ENCODE data around the gene CHRNA4.

Gene CHRNA4

DNA sequence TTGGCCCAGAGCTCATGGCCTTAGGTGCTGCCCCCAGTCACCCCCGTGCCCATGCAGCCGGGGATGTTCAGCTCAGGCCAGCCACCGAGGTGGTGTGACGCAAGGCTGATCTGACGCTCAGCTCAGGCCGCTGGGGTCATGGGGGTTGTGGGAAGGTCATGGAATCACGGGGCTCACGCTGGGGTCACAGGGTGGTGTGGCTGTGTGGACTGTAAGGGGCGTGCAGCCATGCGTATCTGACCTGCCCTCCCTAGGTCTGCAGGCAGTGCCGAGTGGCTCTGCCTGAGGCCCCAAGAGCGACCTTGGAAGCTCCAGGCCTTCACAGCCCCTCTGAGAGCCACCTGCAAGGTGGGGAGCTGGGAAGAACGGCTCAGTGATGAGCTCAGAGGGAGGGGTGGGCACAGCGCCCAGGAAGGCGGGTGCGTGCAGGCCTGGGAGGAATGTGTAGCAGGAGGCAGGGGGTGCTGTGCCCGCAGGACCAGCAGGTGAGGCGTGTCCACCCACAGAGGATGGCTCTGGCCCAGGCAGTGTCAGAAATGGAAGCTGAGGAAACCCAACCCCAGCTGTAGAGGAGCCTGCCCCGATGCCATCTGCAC, 27.8 kb downstream of the CHRNA4 start:
- DNase-seq (ENCODE audit: low spot score): no peak

DNA sequence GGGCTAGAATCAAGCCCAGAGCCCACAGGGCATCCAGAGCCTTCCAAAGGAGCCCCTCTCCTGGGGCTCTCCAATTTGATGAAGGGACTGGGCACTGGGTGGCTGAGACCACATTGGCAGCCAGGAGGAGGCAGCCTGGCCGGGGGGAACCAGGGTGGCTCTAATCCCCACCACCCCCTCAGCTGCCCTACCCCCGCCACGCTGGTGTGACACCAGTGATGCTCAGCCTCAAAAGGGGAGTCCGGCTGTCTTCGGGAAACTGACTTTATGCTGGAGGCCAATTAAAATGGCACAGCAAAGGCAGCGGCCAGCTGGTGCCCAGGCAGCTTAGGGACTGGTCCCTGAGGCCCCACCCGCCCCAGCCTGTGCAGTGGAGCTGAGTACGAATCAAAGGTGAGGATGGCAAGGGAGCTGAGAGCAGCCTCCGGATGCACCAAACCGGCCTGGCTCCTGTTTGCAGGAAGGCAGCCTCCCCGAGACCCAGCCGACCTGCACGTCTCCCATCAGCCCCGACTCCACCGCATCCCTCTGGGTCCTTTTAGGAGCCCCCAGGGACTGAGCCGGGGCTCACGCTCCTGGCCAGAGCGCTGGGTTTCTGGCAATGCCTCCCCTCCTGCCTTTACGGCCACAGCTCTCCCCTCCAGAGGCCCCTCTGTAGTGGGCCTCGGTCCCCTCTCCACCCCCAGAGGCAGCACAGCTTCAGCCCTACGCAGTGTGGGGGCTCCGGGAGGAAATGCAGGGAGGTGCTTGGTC, 28.5 kb downstream of the CHRNA4 start:
- DNase-seq (ENCODE audit: low spot score): no peak

DNA sequence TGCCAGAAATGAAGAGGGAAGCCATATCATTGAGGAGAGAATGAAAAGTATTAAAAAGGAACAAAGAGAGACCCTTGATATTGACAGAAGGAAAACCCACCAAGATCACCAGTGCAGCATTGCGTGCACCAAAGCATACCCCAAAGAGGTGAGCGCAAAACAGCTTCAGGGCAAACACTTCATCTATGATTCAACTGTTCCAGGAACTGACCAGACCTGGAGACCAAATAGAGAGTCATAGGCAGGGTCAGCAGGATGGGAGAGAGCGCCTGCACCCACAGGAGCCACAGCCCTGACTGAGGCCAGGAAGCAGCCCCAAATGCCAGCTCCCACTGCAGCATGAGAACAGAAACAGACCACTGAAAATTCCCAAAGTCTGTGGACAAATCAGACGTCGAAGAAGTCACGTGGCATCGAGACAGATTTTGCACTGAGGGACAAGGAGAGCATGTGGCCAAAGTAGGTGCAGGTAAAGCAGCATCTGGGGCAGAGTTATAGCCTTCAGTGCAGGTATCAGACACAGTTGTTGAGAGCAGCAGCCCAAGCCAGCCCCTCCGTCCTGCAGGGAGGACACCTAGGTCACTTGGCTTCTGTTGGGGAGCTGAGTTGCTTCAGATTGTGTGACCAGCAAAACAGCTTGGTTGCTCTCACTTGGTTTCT, 29.3 kb downstream of the CHRNA4 start:
- DNase-seq (ENCODE audit: low spot score): no peak

DNA sequence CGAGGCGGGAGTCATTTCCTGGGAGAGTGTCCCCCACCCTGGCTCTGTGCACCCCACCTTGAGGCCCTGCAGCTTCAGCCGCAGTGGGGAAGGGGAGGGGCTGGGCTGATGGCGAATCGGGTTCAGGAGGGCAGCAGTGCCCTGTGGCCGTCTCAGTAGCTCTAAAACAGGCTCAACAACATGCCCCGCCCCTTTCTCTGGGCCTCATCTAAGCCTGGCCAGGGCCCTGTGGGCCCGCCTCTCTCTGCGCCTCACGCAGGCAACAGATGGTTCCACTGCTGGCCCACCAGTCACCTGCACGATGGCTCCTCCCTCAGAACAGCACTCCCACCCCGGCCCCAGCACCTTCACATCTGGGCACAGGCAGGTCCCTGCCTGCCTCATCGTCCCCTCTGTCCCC, 30.2 kb downstream of the CHRNA4 start:
- no peak for DNase-seq (ENCODE audit: low spot score)

DNA sequence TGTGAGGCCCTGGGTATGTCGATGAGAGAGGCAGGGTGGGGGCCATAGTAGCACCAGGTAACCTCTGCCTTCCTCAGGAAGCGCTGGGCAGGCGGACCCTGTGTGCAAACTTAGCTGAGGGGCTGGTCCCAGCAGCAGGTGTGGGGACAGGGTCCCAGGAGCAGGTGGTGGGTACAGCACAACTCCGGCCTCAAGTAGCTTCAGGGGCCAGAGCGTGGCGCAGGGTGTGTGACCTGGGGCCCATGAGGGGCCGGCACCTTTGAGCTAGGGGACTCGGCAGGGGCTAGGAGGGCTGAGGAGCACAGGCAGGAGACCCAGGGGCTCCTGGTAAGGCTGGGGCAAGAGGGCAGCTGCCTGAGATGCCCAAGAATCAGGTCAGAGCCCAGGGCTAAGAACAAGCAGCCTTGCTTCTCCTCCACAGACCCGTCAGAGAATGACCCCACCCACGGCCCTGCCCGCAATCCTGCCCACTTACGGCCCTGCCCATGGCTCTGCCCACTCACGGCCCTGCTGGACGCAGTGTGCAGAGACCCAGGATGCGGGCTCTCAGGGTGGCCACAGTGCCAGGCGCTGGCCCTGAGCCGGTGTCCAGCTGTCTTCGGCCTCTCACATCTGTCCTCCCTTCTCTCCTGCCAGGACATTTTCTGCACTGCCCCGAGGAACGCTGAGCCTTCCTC, 30.9 kb downstream of the CHRNA4 start:
- no peak for DNase-seq (ENCODE audit: low spot score)

DNA sequence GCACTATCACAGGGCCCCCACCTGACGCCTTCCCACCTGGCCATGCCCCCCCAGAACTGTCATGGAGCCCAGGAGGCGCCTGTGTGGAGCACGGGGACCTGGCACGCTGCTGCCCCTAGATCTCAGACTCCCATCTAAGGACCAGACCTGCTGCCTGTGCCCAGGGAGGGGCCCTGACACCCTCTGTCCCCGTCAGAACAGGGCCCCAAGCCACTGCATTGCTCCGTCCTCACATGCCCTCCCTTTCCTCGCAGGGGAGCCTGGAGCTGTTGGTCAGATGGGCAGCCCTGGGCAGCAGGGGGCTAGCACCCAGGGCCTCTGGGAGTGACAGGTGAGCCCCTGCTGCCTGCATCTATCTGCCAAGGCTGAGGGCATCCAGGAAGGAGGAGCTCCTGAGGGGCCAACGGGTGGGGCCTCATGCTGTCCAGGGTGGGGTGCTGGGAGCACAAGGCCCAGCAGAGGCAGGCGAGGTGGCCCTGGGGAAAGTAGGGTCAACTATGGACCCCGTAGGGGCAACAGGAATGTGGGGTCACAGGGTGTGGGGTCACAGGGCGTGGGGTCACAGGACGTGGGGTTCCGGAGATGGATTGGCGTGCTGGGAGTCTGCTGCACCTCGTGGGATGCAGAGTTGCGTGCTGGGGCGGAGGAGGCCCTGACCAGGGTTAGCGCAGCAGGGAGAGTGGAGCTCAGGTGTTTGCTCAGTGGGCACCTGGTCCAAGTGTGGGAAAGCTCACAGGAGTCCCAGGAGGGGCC, 31.6 kb downstream of the CHRNA4 start:
- no peak for DNase-seq (ENCODE audit: low spot score)

DNA sequence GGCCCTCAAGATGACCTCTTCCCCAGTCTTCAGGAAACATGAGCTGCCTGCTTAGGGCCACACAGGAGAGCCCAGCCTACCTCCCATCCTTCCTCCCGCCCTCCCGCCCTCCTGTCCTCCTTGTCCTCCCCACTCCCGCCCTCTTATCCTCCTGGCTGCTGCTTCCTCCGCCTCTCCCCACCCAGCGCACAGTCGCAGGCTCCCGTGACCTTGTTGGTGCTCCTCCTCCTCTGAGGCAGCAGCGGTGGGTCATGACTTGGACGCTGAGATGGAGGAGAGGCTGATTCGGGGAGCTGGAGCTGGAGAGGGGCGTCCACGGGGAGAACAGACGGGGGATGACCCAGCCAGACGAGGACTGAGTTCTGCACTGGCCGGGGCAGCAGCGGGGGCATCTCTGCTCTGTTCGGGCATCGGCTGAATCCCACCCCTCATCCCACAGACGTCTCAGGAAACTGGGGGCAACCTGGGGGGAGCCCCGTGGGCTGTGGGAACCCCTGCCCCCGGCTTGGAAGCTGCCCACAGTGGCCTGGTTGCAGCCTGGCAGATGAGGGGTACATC, 32.4 kb downstream of the CHRNA4 start:
- no peak for DNase-seq (ENCODE audit: low spot score)

DNA sequence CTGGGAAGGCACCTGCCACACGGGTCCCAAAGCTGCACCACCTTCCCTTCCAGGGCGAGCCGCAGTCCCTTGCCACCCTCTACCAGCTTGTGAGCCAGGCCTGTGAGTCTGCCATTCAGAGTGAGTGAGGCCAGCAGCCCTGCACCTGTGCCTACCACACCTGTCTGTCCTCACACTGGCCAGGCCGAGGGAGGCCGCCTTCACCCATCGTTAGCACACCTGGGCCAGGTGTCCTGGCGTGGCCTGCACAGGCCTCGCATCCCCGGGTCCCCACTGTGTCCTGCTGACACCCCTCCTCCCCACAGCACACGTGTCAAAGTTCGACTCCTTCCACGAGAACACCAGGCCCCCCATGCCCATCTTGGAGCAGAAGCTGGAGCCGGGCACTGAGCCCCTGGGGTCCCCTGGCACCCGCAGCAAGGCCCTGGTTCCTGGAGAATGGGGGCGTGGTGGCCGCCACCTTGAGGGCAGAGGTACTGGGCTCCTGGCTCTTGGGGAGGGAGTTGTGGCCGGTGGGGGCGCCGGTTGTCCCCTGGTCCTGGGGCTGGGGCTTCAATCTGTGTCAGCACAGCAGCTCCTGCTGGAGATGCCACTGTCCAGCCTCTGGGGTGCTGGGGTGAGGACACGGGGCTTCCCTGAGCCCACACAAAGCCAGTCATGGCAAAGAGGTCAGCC, 33.0 kb downstream of the CHRNA4 start:
- no peak for DNase-seq (ENCODE audit: low spot score)

DNA sequence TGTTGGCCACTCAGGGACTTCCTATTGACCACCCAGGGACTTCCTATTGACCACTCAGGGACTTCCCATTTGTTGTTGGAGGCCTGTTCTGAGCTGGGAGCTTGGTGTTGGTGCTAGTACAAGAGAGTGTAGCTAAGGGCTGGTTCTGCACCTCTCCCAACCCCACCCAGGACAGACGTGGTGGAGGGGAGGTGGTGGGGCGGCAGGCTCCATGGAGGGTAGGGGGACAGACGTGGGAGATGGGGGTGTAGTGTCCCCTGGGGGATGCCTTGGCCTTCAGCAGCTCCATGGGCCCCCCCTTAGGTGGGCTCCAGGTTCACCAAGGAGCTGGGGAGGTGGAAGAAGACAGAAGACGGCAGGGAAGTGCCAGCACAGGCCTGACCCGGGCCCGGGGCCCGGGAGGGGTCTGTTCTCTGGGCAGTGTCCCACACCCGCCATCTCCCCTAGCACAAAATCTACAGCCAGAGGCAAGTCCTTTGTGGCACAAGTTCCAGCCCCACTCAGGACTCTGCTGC, 33.9 kb downstream of the CHRNA4 start:
- DNase-seq (ENCODE audit: low spot score): no peak

DNA sequence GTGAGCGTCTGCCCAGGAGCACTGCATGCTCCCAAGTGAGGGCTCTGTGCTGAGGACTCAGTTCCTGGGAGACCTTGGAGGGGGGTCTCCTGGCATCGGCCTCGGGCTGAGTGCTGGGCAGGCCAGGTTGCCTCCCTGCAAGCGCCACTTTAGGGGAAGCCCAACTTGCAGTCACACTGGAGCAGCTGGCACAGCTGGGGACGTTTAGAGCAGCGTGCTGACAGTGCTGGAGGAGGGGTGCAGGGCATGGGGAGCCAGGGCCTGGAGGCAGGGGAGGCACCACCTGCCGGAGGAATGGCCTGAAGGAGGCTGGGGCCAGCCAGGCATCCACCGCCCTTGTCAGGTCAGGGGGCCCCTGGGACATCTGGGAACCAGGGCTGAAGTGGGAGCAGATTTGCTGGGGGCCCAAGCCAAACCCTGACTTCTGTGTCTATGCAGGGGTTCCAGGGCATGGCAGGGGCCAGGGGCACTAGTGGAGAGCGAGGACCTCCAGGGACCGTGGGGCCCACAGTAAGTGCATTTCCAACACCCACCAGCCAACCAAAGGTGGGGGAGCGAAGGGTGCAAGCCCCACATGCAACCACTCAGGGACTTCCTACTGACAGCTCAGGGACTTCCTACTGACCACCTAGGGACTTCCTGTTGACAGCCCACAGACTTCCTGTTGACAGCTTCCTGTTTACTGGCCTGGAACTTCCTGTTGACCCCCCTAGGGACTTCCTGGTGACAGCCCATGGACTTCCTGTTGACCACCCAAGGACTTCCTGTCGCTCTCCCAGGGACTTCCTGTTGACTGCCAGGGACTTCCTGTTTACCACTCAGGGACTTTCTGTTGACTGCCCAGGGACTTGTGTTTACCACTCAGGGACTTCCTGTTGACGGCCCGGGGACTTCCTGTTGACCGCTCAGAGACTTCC, 34.6 kb downstream of the CHRNA4 start:
- no peak for DNase-seq (ENCODE audit: low spot score)

DNA sequence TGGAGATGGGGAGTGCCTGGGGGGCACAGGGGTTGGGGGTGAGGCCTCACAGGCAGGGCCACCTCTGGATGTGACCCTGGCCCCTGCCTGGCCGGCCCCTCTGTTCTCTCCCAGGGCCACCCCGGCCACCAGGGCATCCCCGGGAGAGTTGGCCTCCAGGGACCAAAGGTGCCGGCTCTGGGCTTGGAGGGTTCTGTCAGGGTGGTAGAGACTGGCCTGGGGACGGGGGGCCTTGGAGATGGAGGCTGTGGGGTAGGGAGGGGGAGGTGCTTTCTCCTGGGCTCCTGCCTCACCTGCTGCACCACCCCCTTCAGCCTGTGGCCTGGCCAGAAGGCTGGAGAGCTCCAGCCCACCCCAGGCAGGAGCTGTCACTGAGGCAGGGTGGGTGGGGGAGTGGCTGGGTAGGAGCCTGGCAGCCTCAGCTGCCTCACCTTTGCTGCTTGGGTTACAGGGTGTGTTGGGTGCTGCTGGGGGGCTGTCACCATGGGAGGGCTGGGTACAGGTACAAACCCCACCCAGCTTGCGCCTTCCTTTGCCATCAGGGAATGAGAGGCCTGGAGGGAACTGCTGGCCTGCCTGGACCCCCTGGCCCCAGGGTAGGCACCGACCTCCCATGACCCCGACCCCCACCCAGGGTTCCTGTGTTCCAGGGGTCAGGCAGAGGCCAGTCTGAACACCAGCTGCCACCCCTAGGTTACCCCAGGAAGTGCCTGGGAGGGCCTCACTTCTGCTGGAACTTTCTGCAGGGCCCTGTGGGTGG, 35.4 kb downstream of the CHRNA4 start:
- no peak for DNase-seq (ENCODE audit: low spot score)

DNA sequence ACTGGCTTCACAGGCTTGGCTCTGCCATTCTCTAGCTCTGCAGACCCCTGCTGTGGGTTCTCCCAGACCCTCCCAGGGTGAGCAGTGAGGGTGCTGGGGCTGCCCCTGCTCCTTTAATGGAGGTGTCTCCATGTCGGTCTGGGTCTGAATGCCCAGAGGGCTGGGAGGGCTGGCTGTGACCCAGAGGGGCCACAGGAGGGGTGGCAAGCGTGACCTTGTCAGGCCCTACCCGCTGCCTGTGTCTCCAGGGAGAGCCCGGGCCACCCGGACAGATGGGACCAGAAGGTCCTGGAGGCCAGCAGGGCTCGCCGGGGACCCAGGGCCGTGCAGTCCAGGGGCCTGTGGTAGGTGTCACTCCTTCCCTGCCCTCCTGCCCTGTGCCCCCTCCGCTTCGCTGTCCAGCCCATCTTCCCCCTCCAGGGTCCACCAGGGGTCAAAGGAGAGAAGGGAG, 36.1 kb downstream of the CHRNA4 start:
- no peak for DNase-seq (ENCODE audit: low spot score)

DNA sequence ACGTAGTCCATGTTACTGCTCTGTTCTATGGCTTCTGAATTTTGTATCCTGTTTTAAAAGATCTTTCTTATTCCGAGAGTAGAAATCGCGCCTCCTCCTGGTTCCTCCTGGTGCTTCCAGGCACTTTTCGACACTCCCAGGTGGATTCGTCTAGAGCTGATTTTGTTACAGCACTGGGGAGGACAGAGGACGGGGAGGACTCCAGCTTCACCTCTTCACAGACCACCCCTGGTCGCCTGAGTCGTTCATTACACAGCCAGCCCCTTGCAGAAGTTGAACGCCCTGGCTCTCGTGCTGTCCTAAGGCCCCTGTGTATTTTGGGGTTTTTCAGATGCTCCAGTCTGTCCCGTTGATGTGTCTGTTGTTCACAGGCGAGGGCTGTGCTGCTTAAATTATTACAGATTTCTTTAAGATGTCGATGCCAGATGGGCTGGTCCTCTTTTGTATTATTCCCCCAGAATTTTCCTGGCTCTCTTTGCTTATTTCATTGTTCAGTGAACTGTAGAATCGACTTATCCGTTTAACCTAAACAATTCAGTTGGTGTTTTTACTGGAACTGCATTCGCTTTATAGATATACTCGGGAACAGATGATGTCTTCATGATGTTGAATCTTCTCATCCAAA, 37.7 kb downstream of the CHRNA4 start:
- peak; percentile 35 for DNase-seq (ENCODE audit: low spot score)

DNA sequence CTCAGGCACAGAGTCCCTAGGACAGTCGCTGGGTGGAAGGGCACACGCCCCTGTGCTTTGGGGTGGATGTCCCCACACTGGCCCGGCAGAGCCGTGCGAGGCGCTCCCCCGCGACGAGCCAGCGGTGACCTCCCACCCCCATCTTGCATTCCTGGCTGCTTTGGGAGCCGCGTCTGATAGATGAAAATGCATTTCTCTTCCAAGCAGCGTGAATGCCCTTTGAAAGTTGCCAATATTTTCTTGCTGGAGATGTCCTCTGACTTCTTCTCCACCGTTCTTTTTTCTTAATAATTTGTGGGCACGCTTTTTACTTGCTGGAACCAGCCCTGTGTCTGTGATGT, 38.2 kb downstream of the CHRNA4 start:
- no peak for DNase-seq (ENCODE audit: low spot score)

DNA sequence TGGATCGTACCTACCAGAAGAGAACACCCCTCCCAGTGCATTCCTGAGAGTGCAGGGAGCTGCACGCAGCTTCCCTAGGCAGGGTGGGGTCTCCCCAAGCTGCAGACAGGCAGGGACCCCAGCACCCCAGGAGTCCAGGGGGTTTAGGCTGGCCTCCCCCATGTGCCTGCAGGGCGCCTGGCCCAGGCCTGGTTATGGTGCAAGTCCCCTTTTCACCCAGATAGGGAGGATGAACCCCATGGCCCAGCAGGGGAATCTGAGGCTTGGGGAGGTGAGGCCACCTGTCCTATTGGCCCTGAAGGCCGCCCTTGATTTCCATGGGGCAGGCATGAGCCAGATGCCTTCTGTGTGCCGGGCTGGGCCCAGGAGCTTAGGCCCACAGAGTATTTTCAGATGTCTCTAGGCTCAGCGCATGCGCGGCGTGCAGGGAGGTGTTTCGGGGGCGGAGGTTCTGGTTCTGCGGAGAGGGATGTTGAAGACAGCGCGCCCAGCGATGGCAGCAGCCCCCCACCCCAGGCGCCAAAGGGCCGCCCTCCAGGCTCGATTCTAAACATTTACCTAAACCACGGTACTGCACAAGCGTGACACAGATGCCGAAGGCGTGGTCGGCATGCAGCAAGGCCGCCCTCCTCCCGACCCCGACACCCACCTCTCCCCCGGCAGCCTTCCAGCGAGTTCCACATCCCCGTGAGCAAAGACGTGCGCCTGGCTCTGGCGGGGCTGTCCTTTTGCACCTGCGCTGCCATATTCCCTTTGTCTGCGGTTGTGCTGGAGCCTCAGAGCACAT, 38.8 kb downstream of the CHRNA4 start:
- no peak for DNase-seq (ENCODE audit: low spot score)

DNA sequence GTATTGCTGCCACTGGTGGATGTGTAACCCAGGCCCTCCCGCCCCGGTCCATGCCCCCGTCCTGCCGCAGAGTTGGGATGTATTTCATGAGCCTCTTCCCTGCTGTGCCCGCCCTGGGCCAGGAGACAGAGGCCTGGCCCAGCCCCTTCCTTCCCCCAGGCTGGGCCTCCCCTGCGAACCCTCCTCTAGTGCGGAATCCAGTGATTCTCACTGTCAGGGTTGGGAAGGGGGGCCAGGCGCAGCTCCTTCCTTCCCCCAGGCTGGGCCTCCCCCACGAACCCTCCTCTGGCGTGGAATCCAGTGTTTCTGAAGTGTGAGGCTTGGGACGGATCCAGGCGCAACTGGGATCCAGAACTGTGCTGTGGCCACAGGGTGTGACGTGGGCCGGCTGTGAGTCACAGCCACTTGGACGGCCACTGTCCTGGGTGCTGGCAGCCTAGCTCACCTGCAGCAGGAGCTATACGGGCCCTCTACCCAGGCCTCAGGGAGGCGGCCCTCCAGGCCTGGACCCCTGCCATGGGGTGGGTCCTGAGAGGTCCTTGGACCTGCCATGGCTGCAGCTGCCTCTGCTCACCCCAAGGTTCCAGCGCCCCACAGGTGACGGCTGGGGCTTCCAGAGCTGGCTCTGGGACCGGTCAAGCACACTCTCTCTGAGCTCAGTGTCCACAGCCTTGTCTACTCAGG, 39.9 kb downstream of the CHRNA4 start:
- DNase-seq (ENCODE audit: low spot score): no peak

DNA sequence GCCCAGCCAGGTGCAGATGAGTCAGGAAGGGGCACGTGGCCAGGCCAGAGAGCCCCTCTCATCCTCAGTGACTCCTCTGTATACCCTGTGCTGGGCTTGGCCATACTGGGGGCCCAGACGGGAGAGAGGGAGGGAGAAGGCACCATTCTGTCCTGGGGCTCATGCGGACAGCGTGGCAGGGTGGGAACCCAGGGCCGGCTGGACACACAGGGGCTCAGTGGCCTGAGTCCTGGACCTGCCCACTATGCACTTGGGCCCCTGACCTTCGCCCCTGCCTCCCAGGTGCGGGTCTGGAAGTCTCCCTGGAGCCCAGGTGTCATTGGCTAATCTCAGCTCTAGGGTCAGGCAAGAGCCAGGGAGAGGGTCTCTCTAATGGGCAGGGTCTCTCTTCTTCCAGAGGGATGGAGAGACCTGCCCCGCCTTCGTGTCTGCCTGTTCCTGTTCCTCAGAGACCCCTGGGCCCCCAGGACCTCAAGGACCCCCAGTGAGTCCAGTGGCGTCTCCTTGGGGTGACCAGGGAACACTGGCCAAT, 40.5 kb downstream of the CHRNA4 start:
- DNase-seq (ENCODE audit: low spot score): no peak
